Neural crest cell (in vitro differentiated cells): Measurements from ENCODE around the gene UVRAG. TPM values are rescaled to one million over a fixed set of nuclear protein-coding genes. Genes with fewer than 3 reads are reported as not detected.

Experiments
- DNase-seq: peaks from one replicate; pipeline ENCODE4 v3.0.0; 2021; ENCODE audit warnings: low read depth, mixed read lengths, low spot score
- H3K27ac Mint-ChIP-seq: one replicate; pipeline ENCODE4 v1.8.0; 2021; ENCODE audit warnings: mild to moderate bottlenecking, mixed read lengths; ENCODE audit not compliant: unreplicated experiment
- H3K27me3 Mint-ChIP-seq: 2 replicates; pipeline ENCODE4 v1.8.0; 2021; ENCODE audit warnings: low read depth, mild to moderate bottlenecking, mixed read lengths
- H3K36me3 Mint-ChIP-seq: 2 replicates; pipeline ENCODE4 v1.8.0; 2021; ENCODE audit warnings: low read depth, mild to moderate bottlenecking, mixed read lengths
- H3K4me1 Mint-ChIP-seq: 2 replicates; pipeline ENCODE4 v1.8.0; 2021; ENCODE audit warnings: mixed read lengths
- H3K4me3 Mint-ChIP-seq: one replicate; pipeline ENCODE4 v1.8.0; 2021; ENCODE audit warnings: mild to moderate bottlenecking, mixed read lengths
- H3K9me3 Mint-ChIP-seq: 2 replicates; pipeline ENCODE4 v1.8.0; 2021; ENCODE audit warnings: mixed read lengths
- CTCF ChIP-seq: fragments of 200-600 bp; sonication (generic); conservative IDR thresholded peaks from 2 replicates; pipeline ENCODE4 v1.5.0; 2021; ENCODE audit warnings: antibody characterized with exemption, mild to moderate bottlenecking
- total RNA-seq: library from RNA; stranded (reverse); gene quantifications from 2 replicates; pipeline ENCODE4 v1.2.1, GENCODE V29; 2021

UVRAG gene
- total RNA-seq, 1 donor from 2014 or later: 29.0 TPM

- H3K4me1 Mint-ChIP-seq: no peaks in the 10 kb centered on the region
- no peak overlapping the region for H3K27ac Mint-ChIP-seq
- no peaks in the 10 kb centered on the region for H3K27me3 Mint-ChIP-seq
- H3K36me3 Mint-ChIP-seq: peaks cover 5% of the 10 kb centered on the region
- H3K4me3 Mint-ChIP-seq: no peak overlapping the region
- no peak for TF ChIP-seq CTCF
- H3K9me3 Mint-ChIP-seq: no peaks in the 10 kb centered on the region
- no peak for DNase-seq
These were observed 252.1 kb downstream of the UVRAG start for GRCh38 chr11:76067099-76067498.

- H3K4me1 Mint-ChIP-seq: no peaks in the 10 kb centered on the region
- no peak for TF ChIP-seq CTCF
- H3K36me3 Mint-ChIP-seq: peaks cover 4% of the 10 kb centered on the region
- DNase-seq: no peak
- H3K4me3 Mint-ChIP-seq: no peak overlapping the region
- H3K27me3 Mint-ChIP-seq: no peaks in the 10 kb centered on the region
- no peaks in the 10 kb centered on the region for H3K9me3 Mint-ChIP-seq
- H3K27ac Mint-ChIP-seq: no peak overlapping the region
These were observed 254.0 kb downstream of the UVRAG start for GRCh38 chr11:76069001-76069400.

GRCh38 chr11:76071090-76071489 lies 256.1 kb downstream of the UVRAG start:
- Mint-ChIP-seq H3K27me3 (no peaks in the 10 kb centered on the region), H3K4me1 (peaks cover 3% of the 10 kb centered on the region), H3K27ac (no peak overlapping the region), H3K36me3 (peaks cover 6% of the 10 kb centered on the region), H3K4me3 (no peak overlapping the region), H3K9me3 (no peaks in the 10 kb centered on the region)
- DNase-seq: no peak
- TF ChIP-seq CTCF: no peak

- Mint-ChIP-seq H3K4me1 (peaks cover 3% of the 10 kb centered on the region), H3K9me3 (no peaks in the 10 kb centered on the region), H3K36me3 (peaks cover 4% of the 10 kb centered on the region), H3K27me3 (no peaks in the 10 kb centered on the region), H3K27ac (no peak overlapping the region), H3K4me3 (no peak overlapping the region)
- TF ChIP-seq CTCF: no peak
- DNase-seq: no peak
These were observed 258.7 kb downstream of the UVRAG start for GRCh38 chr11:76073724-76074123.

GRCh38 chr11:76074148-76075095 lies 259.4 kb downstream of the UVRAG start:
- H3K27me3 Mint-ChIP-seq: no peaks in the 10 kb centered on the region
- no peak overlapping the region for H3K27ac Mint-ChIP-seq
- no peaks in the 10 kb centered on the region for H3K9me3 Mint-ChIP-seq

More at GRCh38 chr11:76074148-76075095, 259.4 kb downstream of the UVRAG start:
- Mint-ChIP-seq H3K36me3 (peaks cover 4% of the 10 kb centered on the region), H3K4me1 (peaks cover 3% of the 10 kb centered on the region), H3K4me3 (no peak overlapping the region)
- no peak for TF ChIP-seq CTCF
- DNase-seq: no peak
